Hematopoietic multipotent progenitor cell treated with erythropoietin and hydrocortisone succinate and interleukin-3 and kit ligand, for 17 days (in vitro differentiated cells): ENCODE measurements around the gene SCG2.
"Not testable (repeated sequence)": the region's sequence is repeated elsewhere in the genome, so short reads cannot be mapped to it uniquely, and the experiment has no call there.

Experiments
- DNase-seq: peaks from one replicate; pipeline ENCODE4 v3.0.0-alpha.2; 2015; ENCODE audit warnings: low spot score

The SCG2 gene

DNA sequence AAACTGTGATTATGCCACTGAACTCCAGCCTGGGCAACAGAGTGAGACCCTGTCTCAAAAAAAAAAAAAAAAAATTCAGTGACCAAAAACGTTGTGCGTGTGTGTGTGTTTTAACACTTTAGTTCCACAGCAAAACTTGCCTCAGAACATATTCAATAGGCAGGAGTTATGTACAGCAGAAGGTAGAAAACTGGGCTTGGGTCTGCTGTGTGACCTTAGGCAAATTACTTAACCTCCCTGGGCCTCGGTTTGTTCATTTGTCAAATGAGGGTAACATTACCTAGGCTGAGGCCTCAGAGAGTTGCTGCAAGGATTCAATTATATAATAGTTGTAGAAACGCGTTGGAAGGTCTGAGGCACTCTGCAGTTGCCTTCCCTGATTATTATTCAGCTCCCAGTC is 10.3 kb upstream of the SCG2 start:
- DNase-seq, result no peak

DNA sequence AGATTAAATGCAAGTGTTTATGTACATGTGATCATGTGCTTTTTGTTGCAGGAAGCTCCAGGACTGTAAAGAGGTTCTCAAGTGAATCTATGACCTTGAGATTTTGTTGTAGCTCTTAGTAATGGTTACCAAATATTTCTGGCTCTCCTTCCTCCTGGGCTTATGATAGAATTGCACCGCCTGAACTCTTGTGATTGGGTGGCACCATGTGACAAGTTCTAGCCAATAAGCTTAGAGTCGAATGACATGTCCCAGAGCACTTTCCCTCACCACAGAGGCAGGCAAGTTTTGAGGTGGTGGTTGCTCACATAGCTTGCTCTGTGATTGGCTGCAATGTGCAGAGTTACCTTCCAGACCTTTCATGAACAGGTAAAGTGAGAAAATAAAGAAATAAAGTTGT is 8.9 kb upstream of the SCG2 start:
- DNase-seq, result no peak

DNA sequence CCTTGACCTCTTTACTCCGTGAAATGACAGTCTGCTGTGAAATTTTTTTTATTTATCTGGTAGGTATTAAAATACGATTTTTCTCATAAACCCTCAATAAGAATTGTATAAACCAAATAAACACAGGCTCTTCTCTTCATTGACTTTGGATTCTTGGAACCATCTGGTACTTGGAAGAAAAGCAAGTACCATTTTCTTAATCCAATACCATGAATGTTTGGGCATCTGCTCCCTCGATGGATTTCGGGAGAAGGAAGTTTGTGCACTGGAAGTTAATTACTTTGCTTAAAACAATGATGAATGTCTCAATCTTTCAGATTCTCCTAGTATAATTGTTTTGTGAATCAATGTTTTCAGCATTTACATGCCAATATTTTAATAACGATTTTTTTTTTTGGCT is 5.3 kb upstream of the SCG2 start:
- no peak for DNase-seq

DNA sequence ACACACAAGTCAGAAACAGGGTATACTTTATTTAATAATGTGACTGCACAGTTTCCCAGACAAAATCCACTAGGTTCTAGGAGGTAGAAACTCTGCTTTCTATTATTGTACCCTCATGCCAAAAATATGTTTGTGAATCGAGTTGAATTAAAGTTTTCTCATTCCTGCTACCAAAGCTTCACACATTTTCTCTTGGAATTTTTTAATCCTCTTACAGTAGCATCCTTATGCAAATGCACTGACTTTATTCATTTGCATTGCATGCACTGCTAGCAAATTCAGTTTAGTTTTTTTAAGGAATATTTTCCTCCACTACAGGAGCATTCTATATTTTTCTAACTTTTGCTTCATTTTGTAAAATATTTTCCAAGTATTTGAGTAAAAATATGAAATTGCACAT is 4.8 kb upstream of the SCG2 start:
- DNase-seq, result no peak

DNA sequence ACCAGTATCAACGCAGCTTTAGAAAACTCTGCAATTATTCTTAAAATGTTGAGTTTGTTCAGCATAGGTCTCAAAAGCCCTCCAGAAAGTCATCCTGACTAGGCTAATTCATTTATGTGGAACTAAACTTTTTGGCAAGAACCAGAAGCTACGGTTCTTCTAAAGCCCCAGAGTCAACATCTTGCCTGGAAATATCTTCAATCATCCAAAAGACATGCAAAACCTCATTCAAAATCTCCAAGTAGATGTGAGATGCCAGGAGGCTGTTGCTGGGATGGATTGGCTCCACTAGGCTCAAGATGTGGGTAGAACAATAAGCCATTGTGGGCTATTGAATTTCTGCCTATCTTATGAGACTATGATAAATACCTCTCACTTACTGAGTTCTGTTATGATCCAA is 2.1 kb upstream of the SCG2 start:
- DNase-seq, result no peak

DNA sequence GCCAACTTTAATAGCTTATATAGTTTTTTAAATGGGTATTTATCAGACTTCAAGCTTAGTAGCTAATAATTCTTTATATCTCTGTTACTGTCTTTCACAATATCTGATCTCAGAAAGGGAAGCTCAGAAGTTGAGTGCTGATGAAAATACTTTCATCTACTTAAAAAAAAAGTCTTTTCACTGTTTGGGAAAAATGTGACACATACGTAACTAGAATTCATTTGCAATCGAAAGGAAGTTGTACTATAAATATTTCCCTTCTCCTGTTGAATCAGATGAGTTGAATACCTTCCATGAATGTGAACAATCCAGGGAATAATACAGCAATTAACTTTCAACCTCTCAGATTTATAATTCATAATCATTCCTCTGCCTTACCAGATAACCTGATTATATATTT is 811 bp upstream of the SCG2 start:
- no peak for DNase-seq

DNA sequence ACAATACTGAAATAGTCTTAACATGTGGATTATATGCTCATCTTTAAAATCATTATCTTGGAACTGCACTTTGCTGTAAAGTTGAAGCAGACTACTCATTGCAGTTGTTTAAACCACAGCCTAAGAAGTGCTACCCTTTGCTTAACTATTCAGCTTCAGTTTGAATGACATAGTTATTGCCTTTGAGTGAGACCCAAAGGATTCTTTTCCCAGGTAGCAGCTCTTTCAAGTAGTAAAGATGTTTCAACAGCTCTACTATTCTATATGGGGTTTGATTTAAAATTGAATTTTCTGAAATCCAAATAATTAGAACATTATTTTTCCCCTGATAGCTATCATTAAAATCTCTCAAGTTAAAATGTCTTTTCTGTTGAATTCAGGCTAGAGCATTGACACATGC is 1.1 kb downstream of the SCG2 start:
- no peak for DNase-seq

DNA sequence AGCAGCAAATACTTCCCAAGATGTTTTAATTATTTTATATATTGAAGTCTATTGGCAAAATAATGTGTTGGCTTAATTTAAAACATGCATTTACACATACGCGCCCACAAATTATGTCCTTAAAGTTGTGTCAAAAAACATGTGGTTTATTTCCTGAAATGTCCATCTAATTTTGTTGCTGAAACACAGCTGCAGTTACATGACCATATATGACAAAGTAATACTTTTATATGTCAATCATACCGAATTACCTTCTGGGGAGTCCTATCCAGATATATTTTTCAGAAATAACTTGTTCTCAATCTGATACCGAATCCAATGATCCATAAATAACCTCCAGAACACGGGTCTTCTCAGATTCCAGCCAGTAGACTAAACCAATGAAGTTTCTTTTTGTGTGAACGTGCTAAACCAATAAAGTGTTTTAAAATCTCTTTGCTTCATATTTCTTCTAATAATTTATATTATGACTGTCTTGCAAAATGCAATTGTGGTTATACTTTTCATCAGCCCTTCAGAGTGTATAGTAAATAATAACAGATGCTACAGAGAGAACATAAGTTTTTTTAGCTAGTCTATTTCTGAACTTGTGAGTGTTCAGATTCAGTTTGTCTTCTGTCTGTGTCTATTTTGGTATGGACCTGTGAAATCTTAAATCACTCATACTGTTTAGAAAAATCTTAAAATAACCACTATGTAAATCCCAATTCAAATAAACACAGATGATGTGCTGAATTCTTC is 2.4 kb downstream of the SCG2 start:
- DNase-seq, result no peak

DNA sequence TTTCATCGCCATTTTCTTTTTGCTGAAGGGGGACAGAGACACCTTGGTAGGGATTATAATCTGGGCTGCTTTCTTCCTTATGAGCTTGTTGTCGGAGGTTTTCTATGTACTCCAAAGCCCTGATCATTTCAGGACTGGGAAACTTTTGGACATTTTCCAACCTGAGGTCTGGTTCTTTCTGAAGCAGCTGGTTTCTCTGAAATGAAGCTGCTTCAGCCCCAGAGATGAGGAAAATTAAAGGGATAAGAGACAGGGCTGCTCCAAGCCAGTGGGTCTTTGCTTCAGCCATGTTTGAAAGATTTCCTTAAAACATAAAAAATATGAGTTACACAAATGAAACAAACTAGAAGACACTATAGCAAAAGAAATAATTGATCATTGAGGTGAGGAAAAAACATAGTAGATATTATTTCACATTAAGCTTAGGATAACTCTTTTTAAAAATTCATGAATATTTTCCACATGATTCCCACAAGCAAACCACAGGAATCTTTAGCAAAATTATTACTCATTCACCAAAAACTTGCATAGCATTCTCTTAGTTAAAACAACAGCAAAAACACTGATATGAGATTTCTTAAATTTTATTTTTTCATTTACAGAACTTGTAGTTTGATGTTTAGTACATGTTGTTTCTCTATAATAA is 3.0 kb downstream of the SCG2 start:
- no peak for DNase-seq

DNA sequence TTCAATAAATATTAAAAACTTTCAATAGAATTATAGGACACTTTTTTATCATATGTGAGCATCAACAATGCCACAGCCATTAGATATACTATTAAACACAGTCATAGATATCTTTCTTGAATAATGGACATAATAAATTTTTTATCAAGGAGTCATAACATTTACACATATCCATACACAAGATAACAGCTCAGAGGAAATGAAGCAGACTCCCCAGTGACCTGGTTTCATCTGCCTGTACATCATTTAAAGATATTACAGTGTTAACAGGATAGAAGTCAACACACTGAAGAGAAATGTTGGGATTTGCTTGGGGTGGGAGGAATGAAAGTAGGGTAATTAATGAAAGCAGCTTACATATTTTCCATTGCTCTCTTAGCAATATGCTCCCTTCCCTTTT is 5.1 kb downstream of the SCG2 start:
- no peak for DNase-seq

DNA sequence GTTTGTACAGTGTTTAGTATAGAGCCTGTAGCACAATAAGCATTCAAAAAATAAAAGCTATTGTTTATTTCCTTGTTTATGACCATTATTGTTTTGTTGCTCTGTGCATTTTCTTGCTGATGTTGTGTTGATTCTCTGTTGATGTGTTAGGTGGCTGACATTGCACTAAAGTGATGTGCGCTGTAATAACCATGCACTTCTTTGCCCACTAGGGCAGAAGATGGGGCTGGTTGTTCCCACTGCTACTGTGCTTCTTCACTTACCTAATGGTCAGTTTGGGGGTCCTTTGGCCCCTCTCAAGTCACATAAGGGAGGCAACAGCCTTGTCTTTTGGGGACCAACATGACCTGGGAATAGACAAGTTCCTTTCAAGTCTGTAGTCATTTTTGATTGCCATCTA is 6.0 kb downstream of the SCG2 start:
- DNase-seq, result no peak

DNA sequence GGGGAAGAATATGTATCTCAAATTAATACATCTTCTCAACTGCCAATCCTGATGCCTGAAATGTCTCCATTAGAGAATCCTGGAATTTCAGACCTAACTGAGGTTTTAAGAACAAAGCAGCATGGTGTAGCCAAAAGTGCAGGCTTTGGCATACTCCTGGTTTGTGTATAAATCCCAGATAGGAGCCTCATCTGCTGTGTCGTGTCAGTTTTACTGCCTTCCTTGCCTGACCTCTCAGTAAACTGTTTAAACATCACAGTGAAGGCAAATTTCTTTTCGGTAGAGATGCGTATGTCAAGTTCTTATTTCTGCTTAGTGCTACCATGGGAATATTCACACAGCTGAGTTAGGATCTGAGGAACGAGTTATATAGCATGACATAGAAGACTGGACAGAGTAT is 7.3 kb downstream of the SCG2 start:
- no peak for DNase-seq

DNA sequence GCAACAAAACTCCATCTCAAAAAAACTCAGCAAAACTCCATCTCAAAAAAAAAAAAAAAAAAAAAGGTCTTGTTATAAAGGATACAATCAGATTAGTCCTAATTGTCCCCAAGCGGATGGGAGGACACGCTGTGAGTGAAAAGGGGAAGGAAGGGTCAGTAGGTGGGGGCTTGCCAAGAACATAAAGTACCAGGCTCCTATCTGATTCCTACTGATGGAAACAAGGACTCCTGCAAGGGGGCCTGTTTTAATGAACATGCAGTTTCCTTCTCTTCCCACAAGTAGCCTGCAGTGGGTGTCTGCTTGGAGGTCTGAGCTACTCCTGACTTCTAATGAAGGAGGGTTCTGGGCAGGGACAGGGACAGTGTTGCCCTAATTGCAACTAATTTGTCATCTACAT is 7.9 kb downstream of the SCG2 start:
- no peak for DNase-seq

DNA sequence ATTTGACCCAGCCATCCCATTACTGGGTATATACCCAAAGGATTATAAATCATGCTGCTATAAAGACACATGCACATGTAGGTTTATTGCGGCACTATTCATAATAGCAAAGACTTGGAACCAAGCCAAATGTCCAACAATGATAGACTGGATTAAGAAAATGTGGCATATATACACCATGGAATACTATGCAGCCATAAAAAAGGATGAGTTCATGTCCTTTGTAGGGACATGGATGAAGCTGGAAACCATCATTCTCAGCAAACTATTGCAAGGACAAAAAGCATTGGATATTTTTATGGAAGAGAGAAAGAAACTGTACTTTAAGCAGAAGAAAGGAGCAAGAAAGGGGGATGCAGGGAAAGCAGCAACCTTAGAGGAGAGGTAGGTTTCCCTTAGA is 9.5 kb downstream of the SCG2 start:
- not testable (repeated sequence) for DNase-seq

DNA sequence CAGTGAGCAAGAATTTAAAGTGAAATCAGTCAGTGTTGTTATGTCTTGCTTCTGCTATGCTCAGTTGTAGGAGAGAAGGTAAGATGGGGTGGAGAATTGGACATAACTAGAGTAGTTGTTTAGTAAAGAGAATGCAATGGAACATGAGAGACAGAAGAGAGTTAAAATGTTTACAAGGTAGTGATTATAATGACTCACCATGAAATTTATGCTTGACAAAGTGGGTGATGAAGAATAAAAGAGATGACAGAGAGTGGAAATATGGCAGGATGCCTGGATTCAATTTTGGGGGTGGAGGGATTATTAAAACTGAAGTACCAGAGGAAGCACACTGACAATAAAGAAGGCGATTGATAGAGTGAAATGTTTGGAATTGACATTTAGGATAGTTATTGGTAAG is 10.6 kb downstream of the SCG2 start:
- no peak for DNase-seq

DNA sequence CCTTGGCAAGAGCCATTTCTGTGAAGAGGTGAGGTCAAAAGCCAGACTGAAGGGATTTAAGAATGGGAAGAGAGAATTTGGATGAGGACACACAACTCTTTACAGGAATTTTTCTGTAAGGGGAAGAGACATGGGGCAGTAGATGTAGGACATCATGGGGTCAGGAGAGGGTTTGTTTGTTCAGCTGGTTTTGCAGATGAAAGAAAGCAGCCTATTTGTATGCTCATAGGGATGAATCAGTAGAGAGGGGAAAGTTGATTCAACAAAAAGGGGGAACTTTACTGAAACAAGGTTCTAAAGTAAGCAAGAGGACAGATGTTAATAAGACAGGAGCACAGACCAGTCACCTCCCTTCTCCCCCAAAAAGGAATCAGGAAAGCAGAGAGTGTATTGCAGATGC is 11.2 kb downstream of the SCG2 start:
- no peak for DNase-seq

DNA sequence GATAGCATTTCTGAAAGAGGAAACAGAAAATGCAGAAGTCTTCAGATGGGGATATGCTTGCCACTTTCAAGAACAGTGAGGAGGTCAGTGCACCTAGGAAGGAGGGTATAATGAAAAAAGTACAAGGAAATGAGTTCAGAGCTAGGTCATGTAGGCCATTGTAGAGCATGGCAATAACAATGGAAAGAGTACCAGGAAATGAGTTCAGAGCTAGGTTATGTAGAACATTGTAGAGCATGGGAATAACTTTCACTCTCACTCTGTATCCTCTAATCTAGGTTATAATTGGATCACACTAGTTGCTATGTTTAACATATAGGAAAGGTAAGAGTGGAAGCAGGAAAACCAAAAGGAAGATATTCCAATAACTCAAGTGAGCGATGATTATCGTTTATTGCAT is 12.3 kb downstream of the SCG2 start:
- DNase-seq, result no peak

DNA sequence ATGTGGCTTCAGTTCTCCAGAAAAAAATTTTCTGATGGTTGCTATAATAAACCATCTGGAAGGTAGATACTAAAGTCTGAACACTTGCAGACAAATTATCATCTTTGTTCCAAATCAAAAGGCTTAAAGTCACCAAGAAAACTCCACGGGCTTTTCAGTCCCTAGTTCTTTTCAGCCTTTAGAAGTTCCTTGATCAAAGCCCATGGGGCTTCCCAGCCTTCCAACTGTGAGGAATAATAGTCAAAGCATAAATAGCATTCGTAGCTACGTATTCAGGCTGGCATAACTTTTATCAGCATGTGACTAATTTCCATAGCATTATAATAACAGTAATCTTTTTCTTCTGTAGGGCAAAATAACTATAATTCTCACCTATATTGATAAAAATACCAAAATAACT is 13.9 kb downstream of the SCG2 start:
- DNase-seq, result no peak

DNA sequence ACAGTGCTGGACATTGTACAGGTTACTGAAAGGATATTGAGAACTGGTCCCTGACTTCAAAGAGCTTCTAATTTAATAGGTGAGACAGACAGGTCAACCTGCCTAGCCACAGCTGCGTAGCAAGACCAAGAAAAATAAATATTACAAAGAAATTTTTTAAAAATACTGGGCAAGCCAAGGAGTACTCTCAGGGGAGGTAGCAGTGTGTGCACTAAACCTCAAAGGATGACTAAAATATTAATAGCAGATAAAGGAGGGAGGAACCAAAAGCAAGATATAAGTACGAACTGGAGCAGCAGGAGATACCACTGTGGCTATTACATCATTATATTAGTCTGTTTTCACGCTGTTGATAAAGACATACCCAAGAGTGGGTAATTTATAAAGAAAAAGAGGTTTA is 14.9 kb downstream of the SCG2 start:
- no peak for DNase-seq

DNA sequence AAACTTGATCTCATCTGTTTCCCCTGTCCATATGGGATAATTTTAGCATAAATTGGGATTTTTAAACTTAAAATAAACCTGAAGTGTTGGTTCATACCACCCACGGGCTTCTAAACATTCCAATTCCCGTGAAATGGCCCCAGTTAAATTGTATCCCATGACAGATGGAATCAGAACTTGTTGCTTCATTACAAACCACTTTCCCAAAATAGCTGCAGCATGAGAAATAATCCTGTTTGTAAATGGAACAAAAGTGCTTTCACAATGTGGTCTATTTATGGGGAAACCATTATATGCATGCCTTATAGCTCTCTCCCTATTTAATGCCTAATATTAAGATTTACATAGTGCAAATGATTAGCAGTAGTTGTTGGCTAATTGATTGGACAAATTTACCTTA is 15.9 kb downstream of the SCG2 start:
- no peak for DNase-seq

DNA sequence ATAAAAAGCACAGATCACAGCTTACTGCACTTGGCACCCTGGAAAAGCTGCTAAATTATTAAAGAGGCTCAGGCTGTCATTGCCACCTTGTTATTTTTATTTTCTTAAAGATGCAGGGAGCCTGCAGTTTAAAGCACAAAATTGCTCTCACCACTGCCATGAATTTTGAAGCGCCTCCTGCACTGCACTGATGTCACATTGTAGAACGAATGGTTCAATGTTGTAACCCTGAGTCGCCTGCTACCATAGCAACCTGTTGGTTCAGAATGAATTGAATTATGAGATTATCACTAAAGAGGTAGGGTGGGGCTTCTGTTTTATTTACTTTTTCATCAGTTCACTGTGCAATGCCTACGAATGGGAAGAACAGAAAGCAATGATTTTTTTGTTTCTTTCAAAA is 16.5 kb downstream of the SCG2 start:
- no peak for DNase-seq

DNA sequence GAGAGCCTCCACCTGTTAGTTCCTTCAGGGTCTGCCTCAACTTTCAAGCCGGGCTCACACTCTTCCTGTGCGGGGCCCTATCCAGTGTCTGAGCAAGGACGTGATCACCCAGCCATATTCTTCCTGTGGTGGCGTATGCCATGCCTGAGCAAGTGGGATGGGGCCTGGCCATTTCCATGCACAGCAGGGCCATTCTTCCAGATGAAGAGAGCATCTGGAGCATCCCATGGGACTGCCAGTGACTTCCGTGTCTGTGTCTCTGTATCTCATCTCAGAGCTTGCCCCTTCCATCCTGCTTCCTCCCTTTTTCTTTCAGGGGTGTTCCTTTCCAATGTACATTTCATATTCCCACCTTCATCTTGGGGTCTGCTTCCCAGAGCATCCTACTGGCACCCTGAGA is 20.2 kb downstream of the SCG2 start:
- no peak for DNase-seq

DNA sequence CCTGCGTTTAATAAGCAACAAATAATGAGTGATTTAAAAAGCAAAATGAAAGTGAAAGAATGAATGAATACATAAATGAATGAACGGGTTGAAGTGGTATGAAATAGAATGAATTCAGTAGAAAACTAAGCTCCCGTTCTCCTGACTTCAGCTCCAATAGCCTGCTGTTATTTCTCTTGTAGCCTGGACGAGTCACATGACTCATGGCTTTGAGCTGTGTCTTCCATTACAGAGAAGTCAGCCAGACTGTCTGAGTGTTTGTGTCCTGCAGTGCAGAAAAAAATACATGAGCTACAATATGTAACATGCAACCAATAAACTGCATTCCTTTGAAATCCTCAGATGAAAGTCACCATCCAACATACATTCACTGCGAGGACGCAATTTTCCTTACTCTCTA is 21.2 kb downstream of the SCG2 start:
- DNase-seq, result no peak

DNA sequence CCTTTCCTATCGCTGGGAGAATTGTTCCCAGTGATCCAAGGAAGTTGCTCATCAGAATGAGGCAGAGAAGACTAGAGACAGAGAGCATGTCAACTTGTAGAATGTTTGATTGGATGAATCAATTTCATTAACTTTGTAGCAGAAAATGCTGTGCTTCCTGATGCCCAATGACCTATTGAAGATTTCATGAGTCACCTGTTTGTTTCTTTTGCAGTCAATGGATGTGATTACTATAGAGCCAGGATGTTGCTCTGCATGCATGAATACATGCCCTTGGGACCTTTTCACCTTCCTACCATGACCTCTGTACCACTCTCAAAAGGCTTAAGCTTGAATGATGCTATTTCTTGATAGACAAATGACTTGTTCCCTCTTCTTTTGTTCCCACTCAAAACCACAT is 23.3 kb downstream of the SCG2 start:
- no peak for DNase-seq
